ENCODE measurements around the gene MTM1. TPM values are rescaled to one million over a fixed set of nuclear protein-coding genes. Genes with fewer than 3 reads are reported as not detected.

Gene MTM1
- total and polyA plus RNA-seq, 2 donors from 2014 or later, result 6.6 to 20.5 TPM

- H3K27me3 ChIP-seq (ENCODE audit: control insufficient read depth, insufficient read depth, low read length), result no peaks in the 10 kb centered on the region
- no peak for TF ChIP-seq CTCF (IDR thresholded peaks at IDR 0.05; ENCODE audit: borderline replicate concordance, extremely low read depth, insufficient read depth)
- FAIRE-seq (no peak), DNase-seq (no peak)
- H3K4me1 ChIP-seq (ENCODE audit: control insufficient read depth in 2 of 3, insufficient read depth in 2 of 3, low read depth in 1 of 3, low read length in 3 of 3), result no peaks in the 10 kb centered on the region
- no peak overlapping the region for H3K27ac ChIP-seq (ENCODE audit: low read depth in 2 of 2, low read length in 2 of 2)
- H3K9ac ChIP-seq (ENCODE audit: low read length in 3 of 3), result no peak overlapping the region
- no peak overlapping the region for H3K4me3 ChIP-seq (ENCODE audit: low read length in 3 of 3)
- intact Hi-C loops (cut with DNase I), result no loop called here
- H3K36me3 ChIP-seq (ENCODE audit: control insufficient read depth in 2 of 3, insufficient read depth in 3 of 3, low read length in 3 of 3), result peaks cover 0 to 12% (median 0%) of the 10 kb centered on the region in 3 donors
- H3K9me3 ChIP-seq (ENCODE audit: control insufficient read depth in 2 of 3, insufficient read depth in 1 of 3, low read length in 3 of 3), result no peaks in the 10 kb centered on the region
These were observed 37.2 kb downstream of the MTM1 start for GRCh38 chrX:150605603-150606002.

DNA sequence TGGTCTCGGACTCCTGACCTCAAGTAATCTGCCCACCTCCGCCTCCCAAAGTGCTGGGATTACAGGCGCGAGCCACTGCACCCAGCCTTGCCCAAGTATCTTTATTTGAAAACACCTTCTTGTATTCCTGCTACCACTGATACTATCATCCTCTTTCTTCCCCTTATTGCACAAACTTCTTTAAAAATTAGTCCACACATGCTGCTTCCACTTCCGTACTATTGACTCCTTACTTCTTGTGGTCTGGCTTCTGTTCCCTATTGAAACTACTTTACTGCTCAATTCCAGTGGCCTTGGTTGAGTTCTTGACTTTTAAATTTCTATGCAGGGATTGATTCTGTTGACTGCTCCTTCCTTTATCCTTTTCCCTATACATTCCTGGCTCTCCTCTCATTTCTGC is 38.8 kb downstream of the MTM1 start:
- H3K9me3 ChIP-seq (ENCODE audit: control insufficient read depth in 2 of 3, insufficient read depth in 1 of 3, low read length in 3 of 3), result no peaks in the 10 kb centered on the region
- H3K4me3 ChIP-seq (ENCODE audit: low read length in 3 of 3), result no peak overlapping the region
- DNase-seq, result no peak
- H3K27me3 ChIP-seq (ENCODE audit: control insufficient read depth, insufficient read depth, low read length), result no peaks in the 10 kb centered on the region
- intact Hi-C loops (cut with DNase I), result no loop called here
- no peak overlapping the region for H3K9ac ChIP-seq (ENCODE audit: low read length in 3 of 3)
- no peak overlapping the region for H3K27ac ChIP-seq (ENCODE audit: low read depth in 2 of 2, low read length in 2 of 2)
- peaks cover 0 to 5% (median 0%) of the 10 kb centered on the region in 3 donors for H3K36me3 ChIP-seq (ENCODE audit: control insufficient read depth in 2 of 3, insufficient read depth in 3 of 3, low read length in 3 of 3)
- FAIRE-seq, result no peak
- no peaks in the 10 kb centered on the region for H3K4me1 ChIP-seq (ENCODE audit: control insufficient read depth in 2 of 3, insufficient read depth in 2 of 3, low read depth in 1 of 3, low read length in 3 of 3)
- no peak for TF ChIP-seq CTCF (IDR thresholded peaks at IDR 0.05; ENCODE audit: borderline replicate concordance, extremely low read depth, insufficient read depth)

DNA sequence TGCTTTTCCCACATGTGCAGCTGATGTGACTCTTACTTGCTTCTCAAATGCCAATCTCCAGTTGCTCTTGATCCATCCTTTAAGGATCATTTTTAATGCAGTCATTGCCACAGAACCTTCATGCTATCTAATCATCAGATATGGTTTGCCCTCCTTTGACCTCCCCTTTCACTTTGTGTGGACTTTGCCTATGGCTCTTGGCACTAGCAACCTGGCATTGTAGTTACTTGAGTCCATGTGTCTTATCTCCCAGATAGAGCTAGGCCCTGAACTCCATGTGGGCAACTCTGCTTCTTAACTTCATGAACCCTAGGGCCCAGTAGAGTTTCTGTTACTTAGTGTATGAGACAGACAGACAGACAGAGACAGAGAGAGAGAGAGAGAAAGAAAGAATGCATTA is 41.6 kb downstream of the MTM1 start:
- H3K36me3 ChIP-seq (ENCODE audit: control insufficient read depth in 2 of 3, insufficient read depth in 3 of 3, low read length in 3 of 3), result peaks cover 0 to 8% (median 0%) of the 10 kb centered on the region in 3 donors
- no peaks in the 10 kb centered on the region for H3K4me1 ChIP-seq (ENCODE audit: control insufficient read depth in 2 of 3, insufficient read depth in 2 of 3, low read depth in 1 of 3, low read length in 3 of 3)
- FAIRE-seq (no peak), DNase-seq (no peak)
- no peak overlapping the region for H3K4me3 ChIP-seq (ENCODE audit: low read length in 3 of 3)
- H3K27ac ChIP-seq (ENCODE audit: low read depth in 2 of 2, low read length in 2 of 2), result no peak overlapping the region
- H3K9me3 ChIP-seq (ENCODE audit: control insufficient read depth in 2 of 3, insufficient read depth in 1 of 3, low read length in 3 of 3), result no peaks in the 10 kb centered on the region
- no peaks in the 10 kb centered on the region for H3K27me3 ChIP-seq (ENCODE audit: control insufficient read depth, insufficient read depth, low read length)
- no peak overlapping the region for H3K9ac ChIP-seq (ENCODE audit: low read length in 3 of 3)
- TF ChIP-seq CTCF (IDR thresholded peaks at IDR 0.05; ENCODE audit: borderline replicate concordance, extremely low read depth, insufficient read depth), result no peak
- intact Hi-C loops (cut with DNase I), result no loop called here

- Histone ChIP-seq H3K9me3 (ENCODE audit: control insufficient read depth in 2 of 3, insufficient read depth in 1 of 3, low read length in 3 of 3) (no peaks in the 10 kb centered on the region), H3K9ac (ENCODE audit: low read length in 3 of 3) (no peak overlapping the region), H3K27me3 (ENCODE audit: control insufficient read depth, insufficient read depth, low read length) (no peaks in the 10 kb centered on the region), H3K4me3 (ENCODE audit: low read length in 3 of 3) (no peak overlapping the region), H3K4me1 (ENCODE audit: control insufficient read depth in 2 of 3, insufficient read depth in 2 of 3, low read depth in 1 of 3, low read length in 3 of 3) (no peaks in the 10 kb centered on the region), H3K27ac (ENCODE audit: low read depth in 2 of 2, low read length in 2 of 2) (no peak overlapping the region), H3K36me3 (ENCODE audit: control insufficient read depth in 2 of 3, insufficient read depth in 3 of 3, low read length in 3 of 3) (peaks cover 0 to 8% (median 0%) of the 10 kb centered on the region in 3 donors)
- FAIRE-seq (no peak), DNase-seq (no peak)
- TF ChIP-seq CTCF (IDR thresholded peaks at IDR 0.05; ENCODE audit: borderline replicate concordance, extremely low read depth, insufficient read depth), result no peak
- intact Hi-C loops (cut with DNase I), result no loop called here
These were observed 42.0 kb downstream of the MTM1 start for GRCh38 chrX:150610446-150610845.

All from kidney (tissue), 14 donors.